ENCODE measurements around the gene DCX. TPM values are rescaled to one million over a fixed set of nuclear protein-coding genes. Genes with fewer than 3 reads are reported as not detected.

The DCX gene
- total RNA-seq, 4 donors from 2014 or later: not detected

DNA sequence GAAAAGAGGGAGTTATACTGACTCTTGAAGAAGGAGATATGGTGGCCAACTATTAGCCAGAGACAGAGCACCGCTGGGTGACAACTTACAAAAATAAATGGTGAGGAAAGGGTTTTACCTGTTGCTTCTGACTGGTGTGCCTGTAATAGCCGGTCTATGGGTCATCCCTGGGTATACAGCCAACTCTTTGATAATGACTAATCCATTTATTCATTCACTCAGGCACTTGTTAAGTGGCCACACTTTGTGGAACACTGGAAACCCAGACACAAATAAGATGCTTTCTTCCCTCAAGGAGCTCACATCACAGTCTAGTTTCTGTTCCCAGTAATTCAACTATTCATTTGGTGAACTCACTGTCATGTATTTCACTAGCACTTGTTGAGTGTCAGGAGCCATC is 128.5 kb downstream of the DCX start:
- Histone ChIP-seq H3K36me3 (no peaks in the 10 kb centered on the region), H3K4me3 (no peak overlapping the region), H3K27me3 (no peaks in the 10 kb centered on the region), H3K27ac (no peak overlapping the region), H3K9me3 (no peaks in the 10 kb centered on the region), H3K4me1 (no peaks in the 10 kb centered on the region)
- DNase-seq: no peak
- intact Hi-C loops (cut with DNase I; ENCODE audit: low total_unique reads): no loop called here
- TF ChIP-seq EP300 (IDR thresholded peaks at IDR 0.05; ENCODE audit: low read depth) (no peak), POLR2AphosphoS5 (IDR thresholded peaks at IDR 0.05) (no peak), POLR2A (IDR thresholded peaks at IDR 0.05) (no peak)
- TF ChIP-seq, protein P1, sequence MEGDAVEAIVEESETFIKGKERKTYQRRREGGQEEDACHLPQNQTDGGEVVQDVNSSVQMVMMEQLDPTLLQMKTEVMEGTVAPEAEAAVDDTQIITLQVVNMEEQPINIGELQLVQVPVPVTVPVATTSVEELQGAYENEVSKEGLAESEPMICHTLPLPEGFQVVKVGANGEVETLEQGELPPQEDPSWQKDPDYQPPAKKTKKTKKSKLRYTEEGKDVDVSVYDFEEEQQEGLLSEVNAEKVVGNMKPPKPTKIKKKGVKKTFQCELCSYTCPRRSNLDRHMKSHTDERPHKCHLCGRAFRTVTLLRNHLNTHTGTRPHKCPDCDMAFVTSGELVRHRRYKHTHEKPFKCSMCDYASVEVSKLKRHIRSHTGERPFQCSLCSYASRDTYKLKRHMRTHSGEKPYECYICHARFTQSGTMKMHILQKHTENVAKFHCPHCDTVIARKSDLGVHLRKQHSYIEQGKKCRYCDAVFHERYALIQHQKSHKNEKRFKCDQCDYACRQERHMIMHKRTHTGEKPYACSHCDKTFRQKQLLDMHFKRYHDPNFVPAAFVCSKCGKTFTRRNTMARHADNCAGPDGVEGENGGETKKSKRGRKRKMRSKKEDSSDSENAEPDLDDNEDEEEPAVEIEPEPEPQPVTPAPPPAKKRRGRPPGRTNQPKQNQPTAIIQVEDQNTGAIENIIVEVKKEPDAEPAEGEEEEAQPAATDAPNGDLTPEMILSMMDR (IDR thresholded peaks at IDR 0.05): no peak
- in situ Hi-C loops (cut with MboI; ENCODE audit: low pct_ligation_motif_present in 1 of 4, low pct_unique_long_range_greater_than_20kb in 1 of 4, low sequenced_read_pairs in 3 of 4): loop anchor here in 1 of 4 donors (25.0 kb wide), 1 partner anchor 96 kb away; no protein-coding TSS in a partner anchor
- WGBS, 2 donors (ENCODE audit: low coverage in 1 of 2): 63 to 64% methylated on average over 1 to 2 of the region's 2 CpGs

DNA sequence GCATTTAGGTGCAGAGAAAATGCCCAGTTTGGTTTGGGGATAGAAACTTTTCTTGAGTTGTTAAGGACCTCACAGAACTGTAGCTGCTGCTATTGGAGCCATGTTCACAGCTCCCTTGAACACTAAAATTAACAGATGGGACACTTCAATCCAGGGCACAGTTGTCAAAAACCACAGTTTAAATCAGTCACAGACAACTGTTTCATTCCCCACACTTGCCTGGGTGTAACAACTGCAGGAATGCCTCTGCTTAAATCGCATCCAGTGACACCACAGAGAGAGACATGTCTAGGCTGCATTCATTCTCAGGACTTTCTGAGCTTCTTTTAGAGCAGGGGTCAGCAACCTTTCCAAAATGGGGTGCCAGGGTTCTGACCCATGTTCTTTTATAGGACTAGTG is 129.0 kb downstream of the DCX start:
- WGBS, 2 donors (ENCODE audit: low coverage in 1 of 2): 72% methylated on average over 1 of the region's 1 CpG; no CpG with 5 or more reads in 1 of the 2 donors

DNA sequence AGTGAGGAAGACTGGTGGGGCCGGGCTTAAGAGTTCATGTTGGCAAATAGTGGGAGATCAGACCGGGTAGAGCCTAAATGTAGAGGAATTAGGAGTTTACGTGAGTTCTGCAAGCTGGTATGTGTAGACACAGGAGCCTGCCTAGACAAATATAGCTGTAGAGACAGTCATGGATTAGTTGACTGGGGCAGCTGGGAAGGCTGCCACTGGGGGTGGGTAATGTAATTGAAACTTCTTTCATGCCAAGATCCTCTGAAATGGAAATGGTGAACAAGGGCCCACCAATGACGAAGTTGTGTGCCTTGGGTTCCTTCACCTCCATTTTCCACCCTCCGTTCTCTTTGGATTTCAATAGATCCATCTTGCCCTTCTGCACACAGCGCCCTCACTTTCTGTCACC is 129.9 kb downstream of the DCX start:
- no peak for TF ChIP-seq EP300 (IDR thresholded peaks at IDR 0.05; ENCODE audit: low read depth)
- TF ChIP-seq, protein P1 (IDR thresholded peaks at IDR 0.05): no peak
- TF ChIP-seq POLR2A (IDR thresholded peaks at IDR 0.05): no peak
- TF ChIP-seq POLR2AphosphoS5 (IDR thresholded peaks at IDR 0.05): no peak
- Histone ChIP-seq H3K27ac (no peak overlapping the region), H3K27me3 (no peaks in the 10 kb centered on the region), H3K4me3 (no peak overlapping the region), H3K4me1 (no peaks in the 10 kb centered on the region), H3K36me3 (no peaks in the 10 kb centered on the region), H3K9me3 (no peaks in the 10 kb centered on the region)
- WGBS, 2 donors (ENCODE audit: low coverage in 1 of 2): 74 to 100% methylated on average over 1 to 6 of the region's 6 CpGs
- DNase-seq: no peak
- in situ Hi-C loops (cut with MboI; ENCODE audit: low pct_ligation_motif_present in 1 of 4, low pct_unique_long_range_greater_than_20kb in 1 of 4, low sequenced_read_pairs in 3 of 4) (loop anchor here in 1 of 4 donors (25.0 kb wide), 1 partner anchor 95 kb away; no protein-coding TSS in a partner anchor), intact Hi-C loops (cut with DNase I; ENCODE audit: low total_unique reads) (no loop called here)

More for the DNA sequence above, 129.0 kb downstream of the DCX start:
- H3K4me1 ChIP-seq: no peaks in the 10 kb centered on the region
- no peak for TF ChIP-seq POLR2AphosphoS5 (IDR thresholded peaks at IDR 0.05)
- TF ChIP-seq, protein P1 (IDR thresholded peaks at IDR 0.05): no peak
- TF ChIP-seq POLR2A (IDR thresholded peaks at IDR 0.05): no peak
- TF ChIP-seq EP300 (IDR thresholded peaks at IDR 0.05; ENCODE audit: low read depth): no peak
- in situ Hi-C loops (cut with MboI; ENCODE audit: low pct_ligation_motif_present in 1 of 4, low pct_unique_long_range_greater_than_20kb in 1 of 4, low sequenced_read_pairs in 3 of 4) (loop anchor here in 1 of 4 donors (25.0 kb wide), 1 partner anchor 96 kb away; no protein-coding TSS in a partner anchor), intact Hi-C loops (cut with DNase I; ENCODE audit: low total_unique reads) (no loop called here)
- H3K4me3 ChIP-seq: no peak overlapping the region
- H3K27ac ChIP-seq: no peak overlapping the region
- no peak for DNase-seq
- H3K27me3 ChIP-seq: no peaks in the 10 kb centered on the region
- H3K9me3 ChIP-seq: no peaks in the 10 kb centered on the region
- no peaks in the 10 kb centered on the region for H3K36me3 ChIP-seq

DNA sequence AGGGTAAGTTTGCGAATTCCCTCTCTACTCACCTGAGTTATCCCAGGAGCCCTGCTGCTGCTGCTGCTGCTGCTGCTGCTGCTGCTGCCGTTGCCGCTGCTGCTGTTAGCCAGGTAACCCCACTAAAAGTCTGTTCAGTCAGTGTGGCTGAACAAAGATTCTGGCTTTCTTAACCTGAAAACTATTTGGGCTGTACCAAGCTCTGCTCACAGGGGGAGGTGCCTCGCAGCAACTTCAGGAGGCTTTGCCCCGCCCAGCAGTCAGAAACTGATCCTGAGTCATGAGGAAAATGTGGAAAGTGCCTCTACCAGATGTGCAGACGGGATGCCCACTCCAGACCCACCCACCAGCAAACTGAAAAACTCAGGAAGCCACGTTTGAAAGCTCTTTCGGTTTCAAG is 141.7 kb downstream of the DCX start, which contains the start of gene CAPN6:
Gene CAPN6, minus strand, starts transcription at position 145 of the 400 bp plus-strand sequence. CDS start 6,547 bp downstream, outside the sequence.
- Histone ChIP-seq H3K4me3 (no peak within 1 kb of the TSS), H3K27me3 (no peaks in the 10 kb centered on the region), H3K27ac (no peak within 1 kb of the TSS), H3K4me1 (no peaks in the 10 kb centered on the region), H3K36me3 (no peaks in the 10 kb centered on the region), H3K9me3 (no peaks in the 10 kb centered on the region)
- 25% methylated on average over 8 of the region's 8 CpGs; no CpG with 5 or more reads in 1 of the 2 donors for WGBS, 2 donors (ENCODE audit: low coverage in 1 of 2)
- TF ChIP-seq POLR2A (IDR thresholded peaks at IDR 0.05) (no peak), EP300 (IDR thresholded peaks at IDR 0.05; ENCODE audit: low read depth) (no peak)
- TF ChIP-seq, protein P1 (IDR thresholded peaks at IDR 0.05): no peak
- DNase-seq: peak; percentile 11
- in situ Hi-C loops (cut with MboI; ENCODE audit: low pct_ligation_motif_present in 1 of 4, low pct_unique_long_range_greater_than_20kb in 1 of 4, low sequenced_read_pairs in 3 of 4) (no loop called here), intact Hi-C loops (cut with DNase I; ENCODE audit: low total_unique reads) (no loop called here)
